HG03520 (cell line): ENCODE measurements around the gene NEDD4L.
"Not testable (repeated sequence)": the region's sequence is repeated elsewhere in the genome, so short reads cannot be mapped to it uniquely, and the experiment has no call there.

Experiments used
- ATAC-seq: cut with Tn5 transposase; IDR thresholded peaks from one replicate; pipeline ENCODE4 v1.9.1; 2021; ENCODE audit warnings: mild to moderate bottlenecking, moderate library complexity; ENCODE audit not compliant: unreplicated experiment

Gene NEDD4L

GRCh38 chr18:58026395-58026794 is 17.6 kb upstream of the NEDD4L start:
- ATAC-seq = no peak

- no peak for ATAC-seq
These were observed 17.2 kb upstream of the NEDD4L start for GRCh38 chr18:58026857-58027256.

- ATAC-seq = no peak
These were observed 16.7 kb upstream of the NEDD4L start for GRCh38 chr18:58027341-58027740.

- ATAC-seq = no peak
These were observed 15.8 kb upstream of the NEDD4L start for GRCh38 chr18:58028109-58028784.

GRCh38 chr18:58032233-58032632 is 11.8 kb upstream of the NEDD4L start:
- no peak for ATAC-seq

- no peak for ATAC-seq
These were observed 10.8 kb upstream of the NEDD4L start for GRCh38 chr18:58033216-58033615.

GRCh38 chr18:58034370-58034769 is 9.7 kb upstream of the NEDD4L start:
- ATAC-seq = no peak

GRCh38 chr18:58037163-58037562 is 6.9 kb upstream of the NEDD4L start:
- no peak for ATAC-seq

- no peak for ATAC-seq
These were observed 6.0 kb upstream of the NEDD4L start for GRCh38 chr18:58038063-58038462.

- no peak for ATAC-seq
These were observed 2.4 kb upstream of the NEDD4L start for GRCh38 chr18:58041633-58042032.

- ATAC-seq = no peak
These were observed 1.1 kb upstream of the NEDD4L start for GRCh38 chr18:58042826-58043490.

GRCh38 chr18:58044370-58045241 is 580 bp downstream of the NEDD4L start:
- peak; percentile 31 for ATAC-seq

- no peak for ATAC-seq
These were observed 1.4 kb downstream of the NEDD4L start for GRCh38 chr18:58045242-58046092.

- no peak for ATAC-seq
These were observed 2.2 kb downstream of the NEDD4L start for GRCh38 chr18:58046093-58046793.

GRCh38 chr18:58046794-58047555 is 2.9 kb downstream of the NEDD4L start:
- no peak for ATAC-seq

GRCh38 chr18:58047556-58047882 is 3.5 kb downstream of the NEDD4L start:
- ATAC-seq = no peak

GRCh38 chr18:58048081-58048642 is 4.1 kb downstream of the NEDD4L start:
- no peak for ATAC-seq

GRCh38 chr18:58049000-58049688 is 5.1 kb downstream of the NEDD4L start:
- ATAC-seq = no peak

GRCh38 chr18:58050963-58051362 is 6.9 kb downstream of the NEDD4L start:
- not testable (repeated sequence) for ATAC-seq
